Psoas muscle (tissue), 8 donors: ENCODE measurements around the gene SEPHS1. TPM values are rescaled to one million over a fixed set of nuclear protein-coding genes. Genes with fewer than 3 reads are reported as not detected.

Experiments
- ATAC-seq, 4 donors: fragments of 200-7000 bp; cut with Tn5 transposase; one replicate each; pipeline ENCODE4 v1.9.1; 2020; ENCODE audit warnings: moderate library complexity in 3 of 4, mild to moderate bottlenecking in 2 of 4
- DNase-seq, 2 donors: peaks; one replicate each; pipeline ENCODE4 v3.0.0-alpha.2; 2020
- H3K27ac ChIP-seq: fragments of 200-600 bp; one replicate; pipeline ENCODE4 v1.8.0; 2022
- H3K27me3 ChIP-seq, 3 donors: fragments of 200-600 bp in 1 of 3; one replicate each; pipeline versions ENCODE4 v1.6.1 to v1.8.0; 2013 to 2022; ENCODE audit warnings: low read length in 2 of 3, mild to moderate bottlenecking in 2 of 3, moderate library complexity in 1 of 3; ENCODE audit not compliant: insufficient read depth in 3 of 3
- H3K36me3 ChIP-seq, 2 donors: fragments of 200-600 bp in 1 of 2; one replicate each; pipeline versions ENCODE4 v1.6.1 to v1.8.0; 2013 to 2022; ENCODE audit warnings: low read depth in 1 of 2, mild to moderate bottlenecking in 1 of 2, moderate library complexity in 1 of 2; ENCODE audit not compliant: insufficient read depth in 1 of 2
- H3K4me1 ChIP-seq: fragments of 200-600 bp; one replicate; pipeline ENCODE4 v1.8.0; 2022
- H3K4me3 ChIP-seq: fragments of 200-600 bp; one replicate; pipeline ENCODE4 v1.8.0; 2022; ENCODE audit warnings: mild to moderate bottlenecking
- H3K9me3 ChIP-seq: fragments of 200-600 bp; one replicate; pipeline ENCODE4 v1.8.0; 2022
- WGBS, 3 donors: extraction: QIAGEN DNeasy Blood & Tissue Kit; methylation state at CpG; one replicate each; pipeline versions ENCODE4 v1.1.6 to v1.1.7; 2013; 5-methylcytosine and 5-hydroxymethylcytosine counted together
- intact Hi-C, 2 donors: fragments of 100-400 bp; cut with DNase I; formaldehyde crosslinking; loops; one replicate each; pipeline versions ENCODE4 v1.11.0 to v1.14.2; 2022
- polyA plus RNA-seq, 3 donors: library from polyadenylated mRNA; stranded (reverse); fragments of 200-250 nt; gene quantifications; one replicate each; pipeline ENCODE4 v1.2.3, GENCODE V29; 2013
- total RNA-seq, 4 donors: library from RNA; stranded (reverse); fragmentation: NEBNext Ultra II Directional in 2 of 4; extraction: Animal tissue kit (Norgen Biotek cat#: 25700) in 2 of 4; gene quantifications; one replicate each; pipeline versions ENCODE4 v1.2.1 to v1.2.4, GENCODE V29; 2021 to 2023
- TF ChIP-seq, protein P1 (sequence below): fragments of 200-600 bp; IDR thresholded peaks from one replicate; pipeline ENCODE4 v1.8.0; 2022; ENCODE audit warnings: antibody characterized with exemption
- donor health status: healthy with polysubstance abuse.
- donor health status: DM: no; HTN: no; CAD: no; lungs with moderate emphysema.
- donor health status: Bipolar disorder and iron deficiency.
- donor health status: healthy.
- donor health status: DM: yes; HTN: yes; CAD: no.
- donor health status: DM: no; HTN: no; CAD: no.
- donor health status: DM: no; HTN: no; CAD: no.
- donor health status: DM: yes; HTN: yes; CAD: no.

SEPHS1 gene
- total and polyA plus RNA-seq, 7 donors = 25.1 to 61.0 (median 27.1) TPM

GRCh38 chr10:13376297-13376696 is 28.2 kb upstream of the SEPHS1 start:
- WGBS, 3 donors = 33 to 34% (median 33%) methylated on average over 6 of the region's 6 CpGs
- intact Hi-C loops = loop anchor here in 1 of 2 donors (10.0 kb wide), 1 partner anchor 399 kb away; no protein-coding TSS in a partner anchor

GRCh38 chr10:13375791-13376190 is 27.7 kb upstream of the SEPHS1 start:
- 78 to 86% (median 86%) methylated on average over 2 of the region's 2 CpGs for WGBS, 3 donors
- H3K36me3 ChIP-seq = no peaks in the 10 kb centered on the region
- no peak overlapping the region for H3K27ac ChIP-seq
- no peaks in the 10 kb centered on the region for H3K9me3 ChIP-seq
- H3K4me3 ChIP-seq = no peak overlapping the region
- peaks cover 0 to 18% (median 0%) of the 10 kb centered on the region in 3 donors for H3K27me3 ChIP-seq
- TF ChIP-seq, protein P1, sequence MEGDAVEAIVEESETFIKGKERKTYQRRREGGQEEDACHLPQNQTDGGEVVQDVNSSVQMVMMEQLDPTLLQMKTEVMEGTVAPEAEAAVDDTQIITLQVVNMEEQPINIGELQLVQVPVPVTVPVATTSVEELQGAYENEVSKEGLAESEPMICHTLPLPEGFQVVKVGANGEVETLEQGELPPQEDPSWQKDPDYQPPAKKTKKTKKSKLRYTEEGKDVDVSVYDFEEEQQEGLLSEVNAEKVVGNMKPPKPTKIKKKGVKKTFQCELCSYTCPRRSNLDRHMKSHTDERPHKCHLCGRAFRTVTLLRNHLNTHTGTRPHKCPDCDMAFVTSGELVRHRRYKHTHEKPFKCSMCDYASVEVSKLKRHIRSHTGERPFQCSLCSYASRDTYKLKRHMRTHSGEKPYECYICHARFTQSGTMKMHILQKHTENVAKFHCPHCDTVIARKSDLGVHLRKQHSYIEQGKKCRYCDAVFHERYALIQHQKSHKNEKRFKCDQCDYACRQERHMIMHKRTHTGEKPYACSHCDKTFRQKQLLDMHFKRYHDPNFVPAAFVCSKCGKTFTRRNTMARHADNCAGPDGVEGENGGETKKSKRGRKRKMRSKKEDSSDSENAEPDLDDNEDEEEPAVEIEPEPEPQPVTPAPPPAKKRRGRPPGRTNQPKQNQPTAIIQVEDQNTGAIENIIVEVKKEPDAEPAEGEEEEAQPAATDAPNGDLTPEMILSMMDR = no peak
- intact Hi-C loops = loop anchor here in 1 of 2 donors (10.0 kb wide), 1 partner anchor 399 kb away; no protein-coding TSS in a partner anchor
- ATAC-seq (no peak), DNase-seq (no peak)
- no peaks in the 10 kb centered on the region for H3K4me1 ChIP-seq

More at GRCh38 chr10:13376297-13376696, 28.2 kb upstream of the SEPHS1 start:
- no peak overlapping the region for H3K4me3 ChIP-seq
- H3K27me3 ChIP-seq = peaks cover 0 to 23% (median 0%) of the 10 kb centered on the region in 3 donors
- H3K27ac ChIP-seq = no peak overlapping the region
- TF ChIP-seq, protein P1 = no peak
- no peaks in the 10 kb centered on the region for H3K9me3 ChIP-seq
- no peaks in the 10 kb centered on the region for H3K36me3 ChIP-seq
- ATAC-seq (no peak), DNase-seq (no peak)
- no peaks in the 10 kb centered on the region for H3K4me1 ChIP-seq

DNA sequence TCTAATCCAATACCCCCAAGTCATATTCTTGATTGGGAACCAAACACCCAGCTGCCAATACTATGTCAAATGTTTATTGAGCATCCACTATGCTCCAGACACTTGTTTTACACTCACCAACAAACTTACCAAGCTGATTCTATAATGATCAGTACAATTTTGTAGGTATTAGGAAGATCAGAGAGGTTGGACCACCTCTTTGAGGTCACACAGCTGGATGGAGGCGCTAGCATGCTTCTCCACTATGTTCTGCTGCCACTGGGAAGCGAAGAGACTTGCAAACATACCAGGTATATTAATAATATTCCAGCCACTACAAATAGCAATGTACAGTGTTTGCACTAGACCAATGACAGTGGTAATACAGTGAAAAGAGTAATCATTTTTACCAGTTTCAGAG is 25.6 kb upstream of the SEPHS1 start:
- intact Hi-C loops = loop anchor here (5.0 to 10.0 kb wide), 3 partner anchors 69 to 401 kb away; partner anchors contain the start of gene BEND7 (in 1 of the 2)
- Histone ChIP-seq H3K9me3 (no peaks in the 10 kb centered on the region), H3K4me1 (no peaks in the 10 kb centered on the region), H3K36me3 (no peaks in the 10 kb centered on the region), H3K27ac (no peak overlapping the region), H3K27me3 (peaks cover 0 to 12% (median 0%) of the 10 kb centered on the region in 3 donors), H3K4me3 (no peak overlapping the region)
- no peak for ATAC-seq
- TF ChIP-seq, protein P1 = no peak
- WGBS, 3 donors = 84 to 95% (median 86%) methylated on average over 2 of the region's 2 CpGs
- DNase-seq = no peak

DNA sequence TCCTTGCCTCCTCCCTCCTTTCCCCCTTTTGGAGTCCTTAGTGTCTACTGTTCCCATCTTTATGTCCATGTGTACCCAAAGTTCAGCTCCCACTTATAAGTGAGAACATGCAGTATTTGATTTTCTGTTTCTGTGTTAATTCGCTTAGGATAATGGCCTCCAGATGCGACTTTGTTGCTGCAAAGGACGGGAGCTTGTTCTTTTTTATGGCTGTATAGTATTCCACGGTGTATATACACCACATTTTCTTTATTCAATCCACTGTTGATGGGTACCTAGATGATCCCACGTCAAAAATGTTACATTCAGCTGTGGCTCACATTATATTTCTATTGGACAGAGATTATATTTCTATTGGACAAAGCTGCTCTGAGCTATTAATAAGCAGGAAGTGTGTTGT is 24.4 kb upstream of the SEPHS1 start:
- ATAC-seq = no peak

More for the DNA sequence above, 24.4 kb upstream of the SEPHS1 start:
- no peak for DNase-seq
- TF ChIP-seq, protein P1 = no peak
- no peak overlapping the region for H3K27ac ChIP-seq
- H3K36me3 ChIP-seq = no peaks in the 10 kb centered on the region
- H3K4me3 ChIP-seq = no peak overlapping the region
- H3K9me3 ChIP-seq = no peaks in the 10 kb centered on the region
- H3K27me3 ChIP-seq = peaks cover 0 to under 1% (median 0%) of the 10 kb centered on the region in 3 donors
- WGBS, 3 donors = 84 to 91% (median 91%) methylated on average over 5 of the region's 5 CpGs
- intact Hi-C loops = loop anchor here (5.0 to 10.0 kb wide), 3 partner anchors 70 to 402 kb away; partner anchors contain the start of gene BEND7 (in 1 of the 2)
- no peaks in the 10 kb centered on the region for H3K4me1 ChIP-seq
